ENCODE results near the gene SULT1E1.

- TF ChIP-seq POLR2AphosphoS5 (IDR thresholded peaks at IDR 0.05; ENCODE audit: borderline replicate concordance, low read depth, low read length) (no peak), EZH2 (IDR thresholded peaks at IDR 0.05) (no peak)
Observed at GRCh38 chr4:69882150-69882549, 22.2 kb upstream of the SULT1E1 start.

Data from SK-N-MC (cell line).